GM03348 (cell line): ENCODE measurements around the gene PILRB.
"Not testable (repeated sequence)": the region's sequence is repeated elsewhere in the genome, so short reads cannot be mapped to it uniquely, and the experiment has no call there.

Experiments used
- DNase-seq: peaks from one replicate; pipeline ENCODE4 v3.0.0; 2012; ENCODE audit warnings: low spot score

Gene PILRB

GRCh38 chr7:100358027-100358856, at the start of gene PILRB:
TSS of gene PILRB (plus strand) at chr7:100358117. CDS start at chr7:100358303, 186 bp downstream.
- no peak for DNase-seq

GRCh38 chr7:100318329-100318728, 39.6 kb upstream of the PILRB start:
- not testable (repeated sequence) for DNase-seq

DNA sequence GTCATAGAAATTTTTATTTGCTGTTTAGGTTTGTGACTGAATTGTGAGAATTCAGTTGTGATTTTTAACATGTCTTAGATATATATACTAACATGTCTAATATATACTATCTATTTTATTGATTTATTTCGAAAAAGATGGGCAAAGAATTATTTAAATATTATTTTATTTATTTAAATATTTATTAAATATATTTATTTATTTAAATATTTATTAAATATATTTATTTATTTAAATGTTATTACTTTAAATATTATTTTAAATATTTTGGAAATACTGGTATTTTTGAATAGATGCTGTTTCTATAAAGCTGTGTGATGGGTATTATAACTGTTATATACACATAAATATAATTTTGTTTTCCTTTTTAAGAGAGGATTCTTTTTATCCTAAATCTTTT, 36.3 kb upstream of the PILRB start:
- not testable (repeated sequence) for DNase-seq

GRCh38 chr7:100324194-100324593, 33.7 kb upstream of the PILRB start:
- not testable (repeated sequence) for DNase-seq

- DNase-seq, result not testable (repeated sequence)
These were observed 32.2 kb upstream of the PILRB start for GRCh38 chr7:100325671-100326070.

DNA sequence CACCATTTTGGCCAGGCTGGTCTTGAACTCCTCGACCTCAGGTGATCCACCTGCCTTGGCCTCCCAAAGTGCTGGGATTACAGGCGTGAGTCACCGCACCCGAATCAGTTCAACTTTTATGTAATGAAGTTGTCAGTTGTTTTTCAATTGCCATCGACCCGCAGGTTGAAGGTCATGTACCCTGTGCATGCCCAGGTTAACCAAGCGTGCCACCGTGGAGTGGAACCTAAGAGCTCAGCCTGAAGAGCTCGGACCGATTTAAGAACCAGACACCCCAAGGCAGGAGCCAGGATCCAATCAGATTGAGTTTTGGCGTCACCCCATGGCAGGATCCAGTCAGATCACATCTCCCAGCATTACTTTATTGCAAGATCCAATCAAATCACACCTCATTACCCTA, 31.0 kb upstream of the PILRB start:
- not testable (repeated sequence) for DNase-seq

- peak; percentile 90 for DNase-seq
These were observed 22.1 kb upstream of the PILRB start for GRCh38 chr7:100335566-100336466.

GRCh38 chr7:100338083-100338696, 19.7 kb upstream of the PILRB start:
- not testable (repeated sequence) for DNase-seq

- DNase-seq, result not testable (repeated sequence)
These were observed 16.6 kb upstream of the PILRB start for GRCh38 chr7:100341286-100341685.

GRCh38 chr7:100342765-100343164, 15.2 kb upstream of the PILRB start:
- no peak for DNase-seq

DNA sequence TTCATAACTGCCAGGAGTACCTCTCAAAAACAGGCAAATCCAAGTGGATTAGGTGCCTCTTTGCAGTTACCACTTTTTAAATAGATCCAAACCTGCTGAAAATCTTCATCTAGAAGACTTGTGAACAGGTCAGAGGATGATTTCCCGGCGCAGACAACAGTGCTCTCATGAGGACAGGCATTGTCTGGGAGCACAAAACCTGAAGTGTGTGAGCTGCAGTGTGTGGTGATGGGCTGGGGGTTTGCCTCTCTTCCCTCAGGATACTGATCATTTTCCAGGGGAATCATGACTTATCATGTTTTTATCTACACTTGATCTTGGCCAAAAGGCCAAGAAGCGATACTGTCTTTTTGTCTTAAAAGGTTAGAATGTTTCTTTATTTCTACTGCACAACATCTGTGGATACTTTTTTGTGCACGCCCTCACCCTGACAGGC, 13.8 kb upstream of the PILRB start:
- DNase-seq, result not testable (repeated sequence)

- not testable (repeated sequence) for DNase-seq
These were observed 13.2 kb upstream of the PILRB start for GRCh38 chr7:100344560-100345287.

- not testable (repeated sequence) for DNase-seq
These were observed 12.6 kb upstream of the PILRB start for GRCh38 chr7:100345288-100345672.

- no peak for DNase-seq
These were observed 11.0 kb upstream of the PILRB start for GRCh38 chr7:100346921-100347320.

- no peak for DNase-seq
These were observed 9.1 kb upstream of the PILRB start for GRCh38 chr7:100348805-100349204.

GRCh38 chr7:100349757-100350156, 8.2 kb upstream of the PILRB start:
- no peak for DNase-seq

DNA sequence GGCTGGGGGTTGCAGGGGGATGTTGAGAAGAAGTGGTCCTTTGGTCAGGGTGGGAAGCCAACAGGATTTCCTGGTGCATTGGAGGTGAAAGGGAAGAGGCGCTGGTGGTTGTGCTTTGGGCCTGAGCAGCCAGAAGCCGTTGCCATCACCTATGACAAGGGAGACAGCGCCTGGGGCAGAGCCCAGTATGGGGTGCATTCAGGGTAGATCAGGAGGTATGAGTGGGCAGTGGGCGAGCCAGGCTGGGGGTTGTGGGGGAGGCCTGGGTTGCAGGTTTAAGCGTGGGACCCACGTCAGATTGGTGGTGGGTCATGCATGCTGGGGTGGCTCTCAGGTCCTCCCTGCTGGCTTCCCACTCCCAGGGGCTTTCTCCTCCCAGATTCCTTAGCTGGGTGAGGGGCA, 6.3 kb upstream of the PILRB start:
- no peak for DNase-seq

DNA sequence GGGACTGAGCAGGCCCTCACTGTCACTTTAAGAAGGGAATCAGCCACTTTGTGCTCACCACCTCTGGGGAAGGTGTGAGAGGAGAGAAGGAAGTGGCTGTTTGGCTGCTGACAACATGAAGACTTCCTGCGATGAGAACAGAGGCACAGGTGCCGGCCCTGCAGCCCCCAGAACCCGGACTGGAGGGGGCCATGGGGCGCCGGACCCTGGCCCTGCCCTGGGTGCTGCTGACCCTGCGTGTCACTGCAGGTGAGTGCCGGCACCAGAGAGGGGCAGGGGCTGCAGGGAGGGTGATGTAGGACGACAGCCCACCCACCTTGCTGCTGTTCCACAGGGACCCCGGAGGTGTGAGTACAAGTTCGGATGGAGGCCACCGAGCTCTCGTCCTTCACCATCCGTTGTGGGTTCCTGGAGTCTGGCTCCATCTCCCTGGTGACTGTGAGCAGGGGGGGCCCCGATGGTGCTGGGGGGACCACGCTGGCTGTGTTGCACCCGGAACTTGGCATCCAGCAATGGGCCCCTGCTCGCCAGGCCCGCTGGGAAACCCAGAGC, 5.6 kb upstream of the PILRB start:
- not testable (repeated sequence) for DNase-seq

DNA sequence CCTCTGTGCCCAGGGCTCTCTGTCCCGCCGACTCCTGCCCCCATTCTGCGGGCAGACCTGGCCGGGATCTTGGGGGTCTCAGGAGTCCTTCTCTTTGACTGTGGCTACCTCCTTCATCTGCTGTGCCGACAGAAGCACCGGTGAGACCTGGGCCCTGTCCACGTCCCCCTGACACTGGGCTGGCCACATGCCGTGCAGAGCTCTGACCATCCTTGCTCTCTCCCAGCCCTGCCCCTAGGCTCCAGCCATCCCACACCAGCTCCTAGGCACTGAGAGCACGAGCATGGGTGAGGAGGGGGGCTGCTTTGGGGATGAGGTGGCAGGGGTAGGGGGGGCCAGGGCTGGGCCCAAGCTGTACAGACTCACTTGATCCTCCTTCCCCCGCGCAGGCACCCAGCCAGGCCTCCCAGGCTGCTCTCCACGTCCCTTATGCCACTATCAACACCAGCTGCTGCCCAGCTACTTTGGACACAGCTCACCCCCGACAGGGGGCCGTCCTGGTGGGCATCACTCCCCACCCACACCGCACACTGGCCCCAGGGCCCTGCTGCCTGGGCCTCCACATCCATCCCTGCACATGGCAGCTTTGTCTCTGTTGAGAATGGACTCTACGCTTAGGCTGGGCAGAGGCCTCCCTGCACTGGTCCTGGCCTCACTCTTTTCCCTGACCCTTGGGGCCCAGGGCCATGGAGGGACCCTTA, 4.8 kb upstream of the PILRB start:
- DNase-seq, result no peak

DNA sequence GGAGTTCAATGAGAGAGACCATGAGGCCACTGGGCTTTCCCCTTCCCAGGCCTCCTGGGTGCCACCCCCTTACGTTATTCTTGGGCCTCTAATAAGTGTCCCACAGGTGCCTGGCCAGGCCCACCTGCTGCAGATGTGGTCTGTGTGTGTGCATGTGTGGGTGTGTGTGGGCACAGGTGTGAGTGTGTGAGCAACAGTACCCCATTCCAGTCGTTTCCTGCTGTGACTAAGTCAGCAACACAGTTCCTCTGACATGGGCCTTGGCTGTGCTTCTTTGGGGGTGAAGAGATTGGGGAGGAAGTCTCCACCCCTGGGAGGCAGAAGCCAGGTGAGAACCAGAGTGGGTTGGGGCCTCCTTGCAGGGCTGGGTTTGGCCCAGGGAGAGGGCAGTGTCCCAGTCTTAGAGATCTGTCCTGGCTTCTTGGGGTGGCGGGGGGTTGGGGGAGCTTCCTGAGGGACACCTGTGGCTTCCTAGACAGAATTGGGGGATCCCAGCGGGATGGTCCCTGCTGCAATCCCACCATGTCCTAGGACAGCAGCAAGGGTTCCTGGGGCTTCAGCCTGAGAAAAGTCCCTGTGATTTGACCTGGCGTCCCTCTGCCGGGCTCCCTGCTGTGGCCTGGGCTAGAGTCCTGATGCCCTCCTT, 4.1 kb upstream of the PILRB start:
- no peak for DNase-seq
